Endothelial cell of umbilical vein (primary cell): ENCODE measurements around the gene PPP1R11.

ENCODE experiments used
- EZH2 ChIP-seq: IDR thresholded peaks from 2 replicates; pipeline ENCODE4 v1.6.1; 2012; ENCODE audit warnings: borderline replicate concordance, low read depth, mild to moderate bottlenecking, moderate library complexity, low read length, inconsistent platforms; ENCODE audit not compliant: severe bottlenecking
- JUN ChIP-seq: IDR thresholded peaks from 2 replicates; pipeline ENCODE4 v1.6.1; 2011; ENCODE audit warnings: borderline replicate concordance, low read depth; ENCODE audit not compliant: insufficient read length, insufficient read depth
- MYC ChIP-seq: IDR thresholded peaks from one replicate; pipeline ENCODE4 v1.6.1; 2011; ENCODE audit warnings: mild to moderate bottlenecking, low read depth, low read length
- POLR2A ChIP-seq: IDR thresholded peaks from 2 replicates; pipeline ENCODE4 v1.6.1; 2012; ENCODE audit warnings: low read depth, mild to moderate bottlenecking, control low read depth, low read length
- POLR2AphosphoS5 ChIP-seq: IDR thresholded peaks from 2 replicates; pipeline ENCODE4 v1.6.1; 2012; ENCODE audit warnings: low read depth, mild to moderate bottlenecking, control low read depth, low read length, moderate library complexity; ENCODE audit not compliant: insufficient read depth
- TF ChIP-seq, protein P1 (sequence below), 2 donors: IDR thresholded peaks; 1 replicate in 1 of 2; 2 replicates in 1 of 2; pipeline ENCODE4 v1.5.1; 2011; ENCODE audit warnings: low read length in 2 of 2, mild to moderate bottlenecking in 2 of 2, moderate library complexity in 2 of 2, control low read depth in 1 of 2, inconsistent platforms in 1 of 2, low read depth in 1 of 2; ENCODE audit not compliant: insufficient read depth in 1 of 2; ENCODE audit errors: extremely low read depth in 1 of 2

GRCh38 chr6:30067460-30068139 is 602 bp downstream of the PPP1R11 start:
- TF ChIP-seq, protein P1, sequence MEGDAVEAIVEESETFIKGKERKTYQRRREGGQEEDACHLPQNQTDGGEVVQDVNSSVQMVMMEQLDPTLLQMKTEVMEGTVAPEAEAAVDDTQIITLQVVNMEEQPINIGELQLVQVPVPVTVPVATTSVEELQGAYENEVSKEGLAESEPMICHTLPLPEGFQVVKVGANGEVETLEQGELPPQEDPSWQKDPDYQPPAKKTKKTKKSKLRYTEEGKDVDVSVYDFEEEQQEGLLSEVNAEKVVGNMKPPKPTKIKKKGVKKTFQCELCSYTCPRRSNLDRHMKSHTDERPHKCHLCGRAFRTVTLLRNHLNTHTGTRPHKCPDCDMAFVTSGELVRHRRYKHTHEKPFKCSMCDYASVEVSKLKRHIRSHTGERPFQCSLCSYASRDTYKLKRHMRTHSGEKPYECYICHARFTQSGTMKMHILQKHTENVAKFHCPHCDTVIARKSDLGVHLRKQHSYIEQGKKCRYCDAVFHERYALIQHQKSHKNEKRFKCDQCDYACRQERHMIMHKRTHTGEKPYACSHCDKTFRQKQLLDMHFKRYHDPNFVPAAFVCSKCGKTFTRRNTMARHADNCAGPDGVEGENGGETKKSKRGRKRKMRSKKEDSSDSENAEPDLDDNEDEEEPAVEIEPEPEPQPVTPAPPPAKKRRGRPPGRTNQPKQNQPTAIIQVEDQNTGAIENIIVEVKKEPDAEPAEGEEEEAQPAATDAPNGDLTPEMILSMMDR (IDR thresholded peaks at IDR 0.05; ENCODE audit: extremely low read depth in 1 of 2, insufficient read depth in 1 of 2, low read depth in 1 of 2, low read length in 2 of 2), result no peak
- TF ChIP-seq POLR2A, result no peak
- TF ChIP-seq POLR2AphosphoS5, result no peak
- TF ChIP-seq EZH2, result no peak
- no peak for TF ChIP-seq MYC
- no peak for TF ChIP-seq JUN
